Activated CD4-positive, alpha-beta T cell treated with anti-CD3 and anti-CD28 coated beads, Interleukin-2, amount 10 ng/mL, durations not matched to agents 7 days and 5 days (primary cell): Measurements from ENCODE around the gene MACROD2. TPM values are rescaled to one million over a fixed set of nuclear protein-coding genes. Genes with fewer than 3 reads are reported as not detected.
"Not testable (repeated sequence)": the region's sequence is repeated elsewhere in the genome, so short reads cannot be mapped to it uniquely, and the experiment has no call there.

Experiments used
- CTCF ChIA-PET: fragments of 350-600 bp; sonication (Branson Sonifier 250); formaldehyde crosslinking; loops from one replicate; lab custom pipeline; 2021; ENCODE audit warnings: antibody characterized with exemption; lab: Charles Lee
- POLR2A ChIA-PET: fragments of 350-600 bp; sonication (Branson Sonifier 250); formaldehyde crosslinking; loops from one replicate; lab custom pipeline; 2021; ENCODE audit warnings: antibody characterized with exemption; lab: Charles Lee
- DNase-seq: peaks from one replicate; pipeline ENCODE4 v3.0.0-alpha.2; 2020
- H3K27ac Mint-ChIP-seq: one replicate; pipeline ENCODE4 v1.8.0; 2021; ENCODE audit warnings: mild to moderate bottlenecking, moderate library complexity, mixed read lengths
- H3K27me3 Mint-ChIP-seq: one replicate; pipeline ENCODE4 v1.8.0; 2021; ENCODE audit warnings: mixed read lengths
- H3K36me3 Mint-ChIP-seq: one replicate; pipeline ENCODE4 v1.8.0; 2021; ENCODE audit warnings: low read depth, mixed read lengths
- H3K4me1 Mint-ChIP-seq: one replicate; pipeline ENCODE4 v1.8.0; 2021; ENCODE audit warnings: mixed read lengths
- H3K4me3 Mint-ChIP-seq: one replicate; pipeline ENCODE4 v1.8.0; 2021; ENCODE audit warnings: mild to moderate bottlenecking, moderate library complexity, mixed read lengths
- H3K9me3 Mint-ChIP-seq: one replicate; pipeline ENCODE4 v1.8.0; 2021; ENCODE audit warnings: mixed read lengths
- total RNA-seq, 2 experiments: library from RNA; stranded (reverse); gene quantifications; one replicate each; pipeline ENCODE4 v1.2.3, GENCODE V29; 2021

MACROD2 gene
- not detected for total RNA-seq

- Mint-ChIP-seq H3K27me3 (peaks cover 12% of the 10 kb centered on the region), H3K9me3 (peaks cover 16% of the 10 kb centered on the region), H3K4me3 (peak within 1 kb of the TSS; percentile 34), H3K27ac (no peak within 1 kb of the TSS), H3K36me3 (no peaks in the 10 kb centered on the region), H3K4me1 (peaks cover 4% of the 10 kb centered on the region)
- ChIA-PET CTCF (interaction anchor here (0.6 kb wide), 1 partner anchor 126 kb away, joined by 4 read pairs; no protein-coding TSS in a partner anchor), POLR2A (no interaction called here)
- peak; percentile 11 for DNase-seq
Observed at GRCh38 chr20:13995086-13995665, at the start of gene MACROD2. Gene MACROD2 (plus strand): TSS chr20:13995516.

- H3K27me3 Mint-ChIP-seq: no peaks in the 10 kb centered on the region
- POLR2A ChIA-PET: no interaction called here
- DNase-seq: no peak
- CTCF ChIA-PET: no interaction called here
- H3K4me3 Mint-ChIP-seq: no peak overlapping the region
- peaks cover 3% of the 10 kb centered on the region for H3K9me3 Mint-ChIP-seq
- no peak overlapping the region for H3K27ac Mint-ChIP-seq
- H3K36me3 Mint-ChIP-seq: no peaks in the 10 kb centered on the region
- no peaks in the 10 kb centered on the region for H3K4me1 Mint-ChIP-seq
Observed at GRCh38 chr20:13947719-13948118, 47.6 kb upstream of the MACROD2 start.

GRCh38 chr20:13953227-13953626, 42.1 kb upstream of the MACROD2 start:
- CTCF ChIA-PET: no interaction called here
- Mint-ChIP-seq H3K27ac (no peak overlapping the region), H3K4me1 (no peaks in the 10 kb centered on the region), H3K27me3 (no peaks in the 10 kb centered on the region), H3K36me3 (no peaks in the 10 kb centered on the region), H3K4me3 (no peak overlapping the region), H3K9me3 (peaks cover 3% of the 10 kb centered on the region)
- POLR2A ChIA-PET: no interaction called here
- no peak for DNase-seq

- Mint-ChIP-seq H3K27me3 (no peaks in the 10 kb centered on the region), H3K36me3 (no peaks in the 10 kb centered on the region), H3K9me3 (peaks cover 5% of the 10 kb centered on the region), H3K27ac (no peak overlapping the region), H3K4me3 (no peak overlapping the region), H3K4me1 (no peaks in the 10 kb centered on the region)
- ChIA-PET POLR2A (no interaction called here), CTCF (no interaction called here)
- DNase-seq: no peak
Observed at GRCh38 chr20:13960119-13960518, 35.2 kb upstream of the MACROD2 start.

- Mint-ChIP-seq H3K9me3 (peaks cover 5% of the 10 kb centered on the region), H3K4me3 (no peak overlapping the region), H3K27ac (no peak overlapping the region), H3K4me1 (no peaks in the 10 kb centered on the region), H3K27me3 (no peaks in the 10 kb centered on the region), H3K36me3 (no peaks in the 10 kb centered on the region)
- POLR2A ChIA-PET: no interaction called here
- DNase-seq: no peak
- CTCF ChIA-PET: no interaction called here
Observed at GRCh38 chr20:13960525-13960924, 34.8 kb upstream of the MACROD2 start.

GRCh38 chr20:13984211-13984610, 11.1 kb upstream of the MACROD2 start:
- no peak overlapping the region for H3K27ac Mint-ChIP-seq
- no peak overlapping the region for H3K4me3 Mint-ChIP-seq
- POLR2A ChIA-PET: no interaction called here
- no peaks in the 10 kb centered on the region for H3K36me3 Mint-ChIP-seq
- H3K9me3 Mint-ChIP-seq: peaks cover 2% of the 10 kb centered on the region
- H3K27me3 Mint-ChIP-seq: no peaks in the 10 kb centered on the region
- H3K4me1 Mint-ChIP-seq: no peaks in the 10 kb centered on the region
- DNase-seq: no peak
- CTCF ChIA-PET: no interaction called here

GRCh38 chr20:13990465-13990864, 4.9 kb upstream of the MACROD2 start, which contains the start of gene SEL1L2:
Gene SEL1L2 (minus strand): TSS chr20:13990614. CDS start chr20:13990534, 80 bp downstream.
- no peak within 1 kb of the TSS for H3K27ac Mint-ChIP-seq
- CTCF ChIA-PET: no interaction called here
- H3K27me3 Mint-ChIP-seq: no peaks in the 10 kb centered on the region
- POLR2A ChIA-PET: no interaction called here
- DNase-seq: no peak
- no peak within 1 kb of the TSS for H3K4me3 Mint-ChIP-seq
- no peaks in the 10 kb centered on the region for H3K36me3 Mint-ChIP-seq
- peaks cover 16% of the 10 kb centered on the region for H3K9me3 Mint-ChIP-seq
- no peaks in the 10 kb centered on the region for H3K4me1 Mint-ChIP-seq

GRCh38 chr20:13991311-13991710, 4.0 kb upstream of the MACROD2 start:
- CTCF ChIA-PET: no interaction called here
- no peak overlapping the region for H3K27ac Mint-ChIP-seq
- no peak overlapping the region for H3K4me3 Mint-ChIP-seq

GRCh38 chr20:13991955-13992354, 3.4 kb upstream of the MACROD2 start:
- H3K27ac Mint-ChIP-seq, H3K4me3 Mint-ChIP-seq, H3K4me1 Mint-ChIP-seq, H3K27me3 Mint-ChIP-seq, CTCF ChIA-PET, DNase-seq, H3K36me3 Mint-ChIP-seq, POLR2A ChIA-PET: not testable (repeated sequence)
- H3K9me3 Mint-ChIP-seq: peaks cover 16% of the 10 kb centered on the region

More at GRCh38 chr20:13991311-13991710, 4.0 kb upstream of the MACROD2 start:
- Mint-ChIP-seq H3K27me3 (peaks cover 3% of the 10 kb centered on the region), H3K9me3 (peaks cover 16% of the 10 kb centered on the region), H3K36me3 (no peaks in the 10 kb centered on the region), H3K4me1 (peaks cover 2% of the 10 kb centered on the region)
- DNase-seq: no peak
- POLR2A ChIA-PET: no interaction called here

- no peak for DNase-seq
- H3K4me3 Mint-ChIP-seq: no peak overlapping the region
- peaks cover 4% of the 10 kb centered on the region for H3K4me1 Mint-ChIP-seq
- H3K36me3 Mint-ChIP-seq: no peaks in the 10 kb centered on the region
- ChIA-PET CTCF (interaction anchor here (0.6 kb wide), 1 partner anchor 127 kb away, joined by 4 read pairs; no protein-coding TSS in a partner anchor), POLR2A (no interaction called here)
- no peak overlapping the region for H3K27ac Mint-ChIP-seq
- peaks cover 16% of the 10 kb centered on the region for H3K9me3 Mint-ChIP-seq
- H3K27me3 Mint-ChIP-seq: peaks cover 12% of the 10 kb centered on the region
Observed at GRCh38 chr20:13995841-13996240, 525 bp downstream of the MACROD2 start.

GRCh38 chr20:13996265-13996664, 949 bp downstream of the MACROD2 start:
- CTCF ChIA-PET: no interaction called here
- H3K4me3 Mint-ChIP-seq: peak overlapping the region; percentile 21

GRCh38 chr20:14000917-14001316, 5.6 kb downstream of the MACROD2 start:
- no peaks in the 10 kb centered on the region for H3K9me3 Mint-ChIP-seq
- H3K36me3 Mint-ChIP-seq: no peaks in the 10 kb centered on the region
- peaks cover 12% of the 10 kb centered on the region for H3K27me3 Mint-ChIP-seq
- peaks cover 4% of the 10 kb centered on the region for H3K4me1 Mint-ChIP-seq
- ChIA-PET CTCF (no interaction called here), POLR2A (no interaction called here)
- H3K4me3 Mint-ChIP-seq: no peak overlapping the region
- H3K27ac Mint-ChIP-seq: no peak overlapping the region
- no peak for DNase-seq

More at GRCh38 chr20:13996265-13996664, 949 bp downstream of the MACROD2 start:
- no peaks in the 10 kb centered on the region for H3K36me3 Mint-ChIP-seq
- H3K4me1 Mint-ChIP-seq: peaks cover 4% of the 10 kb centered on the region
- H3K27ac Mint-ChIP-seq: no peak overlapping the region
- peaks cover 12% of the 10 kb centered on the region for H3K27me3 Mint-ChIP-seq
- no peak for DNase-seq
- H3K9me3 Mint-ChIP-seq: peaks cover 16% of the 10 kb centered on the region
- POLR2A ChIA-PET: no interaction called here

- no peak overlapping the region for H3K4me3 Mint-ChIP-seq
- no peaks in the 10 kb centered on the region for H3K36me3 Mint-ChIP-seq
- DNase-seq: no peak
- POLR2A ChIA-PET: no interaction called here
- H3K27me3 Mint-ChIP-seq: no peaks in the 10 kb centered on the region
- H3K27ac Mint-ChIP-seq: no peak overlapping the region
- CTCF ChIA-PET: no interaction called here
- no peaks in the 10 kb centered on the region for H3K9me3 Mint-ChIP-seq
- H3K4me1 Mint-ChIP-seq: no peaks in the 10 kb centered on the region
Observed at GRCh38 chr20:14005996-14006395, 10.7 kb downstream of the MACROD2 start.

- Mint-ChIP-seq H3K27me3 (no peaks in the 10 kb centered on the region), H3K27ac (no peak overlapping the region), H3K4me3 (no peak overlapping the region), H3K36me3 (no peaks in the 10 kb centered on the region), H3K4me1 (no peaks in the 10 kb centered on the region), H3K9me3 (peaks cover 6% of the 10 kb centered on the region)
- CTCF ChIA-PET: no interaction called here
- POLR2A ChIA-PET: no interaction called here
- DNase-seq: no peak
Observed at GRCh38 chr20:14009208-14009607, 13.9 kb downstream of the MACROD2 start.
